Measurements from ENCODE around the gene RGS5.

DNA sequence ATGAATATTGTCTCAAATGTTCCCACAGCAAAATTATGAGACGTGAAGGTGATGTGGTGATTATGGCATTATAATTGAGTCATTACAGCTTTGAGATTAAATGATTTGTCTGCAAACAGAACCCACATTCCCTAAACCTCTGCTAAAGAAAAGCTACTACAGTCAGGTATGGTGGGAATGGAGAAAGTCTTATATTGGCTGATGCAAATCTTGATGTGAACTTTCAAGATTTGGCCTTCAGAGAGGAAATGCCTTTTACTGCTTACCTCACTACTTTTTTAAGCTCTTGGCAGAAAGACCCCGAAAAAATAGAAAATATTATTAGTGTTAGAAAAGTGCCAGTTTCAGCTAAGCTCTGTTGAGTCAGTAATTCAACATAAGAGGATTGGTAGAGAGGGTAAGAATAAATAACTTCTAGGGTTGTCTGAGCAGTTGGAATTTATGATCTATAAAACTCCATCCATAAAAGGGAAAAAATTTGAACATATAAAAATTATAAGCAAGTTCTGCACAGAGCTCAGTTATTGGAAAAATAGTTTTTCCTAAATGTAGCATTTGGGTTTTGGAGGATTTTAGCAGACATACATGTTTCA, 47.8 kb upstream of the RGS5 start:
- no peak for TF ChIP-seq POLR2A (IDR thresholded peaks at IDR 0.05)
- TF ChIP-seq, protein P1, sequence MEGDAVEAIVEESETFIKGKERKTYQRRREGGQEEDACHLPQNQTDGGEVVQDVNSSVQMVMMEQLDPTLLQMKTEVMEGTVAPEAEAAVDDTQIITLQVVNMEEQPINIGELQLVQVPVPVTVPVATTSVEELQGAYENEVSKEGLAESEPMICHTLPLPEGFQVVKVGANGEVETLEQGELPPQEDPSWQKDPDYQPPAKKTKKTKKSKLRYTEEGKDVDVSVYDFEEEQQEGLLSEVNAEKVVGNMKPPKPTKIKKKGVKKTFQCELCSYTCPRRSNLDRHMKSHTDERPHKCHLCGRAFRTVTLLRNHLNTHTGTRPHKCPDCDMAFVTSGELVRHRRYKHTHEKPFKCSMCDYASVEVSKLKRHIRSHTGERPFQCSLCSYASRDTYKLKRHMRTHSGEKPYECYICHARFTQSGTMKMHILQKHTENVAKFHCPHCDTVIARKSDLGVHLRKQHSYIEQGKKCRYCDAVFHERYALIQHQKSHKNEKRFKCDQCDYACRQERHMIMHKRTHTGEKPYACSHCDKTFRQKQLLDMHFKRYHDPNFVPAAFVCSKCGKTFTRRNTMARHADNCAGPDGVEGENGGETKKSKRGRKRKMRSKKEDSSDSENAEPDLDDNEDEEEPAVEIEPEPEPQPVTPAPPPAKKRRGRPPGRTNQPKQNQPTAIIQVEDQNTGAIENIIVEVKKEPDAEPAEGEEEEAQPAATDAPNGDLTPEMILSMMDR (IDR thresholded peaks at IDR 0.05) = no peak

Measured in breast epithelium (tissue), 3 donors.